Kidney (tissue), 14 donors: ENCODE measurements around the gene PAX3. TPM values are rescaled to one million over a fixed set of nuclear protein-coding genes. Genes with fewer than 3 reads are reported as not detected.

Experiments used
- DNase-seq, 5 donors: peaks; one replicate each; pipeline ENCODE4 v3.0.0-alpha.2; 2013 to 2020
- FAIRE-seq: peaks from 2 replicates; lab custom pipeline; 2012; peaks lifted over from hg19 to GRCh38; lab: Jason Lieb, UNC
- H3K27ac ChIP-seq, 2 donors: one replicate each; pipeline ENCODE4 v1.7.0; 2013; ENCODE audit warnings: low read depth in 2 of 2, low read length in 2 of 2, inconsistent platforms in 1 of 2
- H3K27me3 ChIP-seq: one replicate; pipeline ENCODE4 v1.7.1; 2013; ENCODE audit warnings: low read length, inconsistent platforms; ENCODE audit not compliant: control insufficient read depth, insufficient read depth
- H3K36me3 ChIP-seq, 3 donors: one replicate each; pipeline versions ENCODE4 v1.7.0 to v1.7.1; 2013; ENCODE audit warnings: low read length in 3 of 3, control low read depth in 1 of 3, inconsistent platforms in 1 of 3; ENCODE audit not compliant: insufficient read depth in 3 of 3, control insufficient read depth in 2 of 3
- H3K4me1 ChIP-seq, 3 donors: one replicate each; pipeline versions ENCODE4 v1.7.0 to v1.7.1; 2013; ENCODE audit warnings: low read length in 3 of 3, inconsistent platforms in 1 of 3, low read depth in 1 of 3; ENCODE audit not compliant: control insufficient read depth in 2 of 3, insufficient read depth in 2 of 3
- H3K4me3 ChIP-seq, 3 donors: one replicate each; pipeline versions ENCODE4 v1.7.0 to v1.8.1; 2013; ENCODE audit warnings: low read length in 3 of 3, control low read depth in 1 of 3, inconsistent platforms in 1 of 3
- H3K9ac ChIP-seq, 3 donors: one replicate each; pipeline versions ENCODE4 v1.7.0 to v1.7.1; 2013; ENCODE audit warnings: low read length in 3 of 3, control low read depth in 1 of 3, inconsistent platforms in 1 of 3
- H3K9me3 ChIP-seq, 3 donors: one replicate each; pipeline versions ENCODE4 v1.7.0 to v1.7.1; 2013; ENCODE audit warnings: low read length in 3 of 3, control low read depth in 1 of 3, inconsistent platforms in 1 of 3; ENCODE audit not compliant: control insufficient read depth in 2 of 3, insufficient read depth in 1 of 3
- CTCF ChIP-seq: IDR thresholded peaks from 3 replicates; pipeline ENCODE4 v1.5.1; 2012; ENCODE audit warnings: mild to moderate bottlenecking, moderate library complexity, borderline replicate concordance; ENCODE audit not compliant: insufficient read depth; ENCODE audit errors: extremely low read depth
- intact Hi-C: fragments of 100-400 bp; cut with DNase I; formaldehyde crosslinking; loops from one replicate; pipeline ENCODE4 v1.11.1; 2022
- polyA plus RNA-seq: library from polyadenylated mRNA; stranded (reverse); fragments of 350-450 nt; fragmentation: Illumina TruSeq; extraction: RNeasy Lipid Tissue Mini Kit (QIAGEN cat#74804); gene quantifications from one replicate; pipeline ENCODE4 v1.2.3, GENCODE V29; 2014; ENCODE audit warnings: low read depth, low replicate concordance; ENCODE audit not compliant: insufficient read depth
- total RNA-seq: library from RNA; stranded (reverse); fragmentation: NEBNext Ultra II Directional; extraction: Animal tissue kit (Norgen Biotek cat#: 25700); gene quantifications from one replicate; pipeline ENCODE4 v1.2.1, GENCODE V29; 2021
- donor health status: control.
- donor health status: control.
- donor health status: control.
- donor health status: control.
- donor health status: control.
- donor health status: DM: yes; HTN: yes; CAD: no.
- donor health status: Normal renal cell carcinoma (clear cell type).

The PAX3 gene
- total and polyA plus RNA-seq, 2 donors from 2014 or later, result not detected

DNA sequence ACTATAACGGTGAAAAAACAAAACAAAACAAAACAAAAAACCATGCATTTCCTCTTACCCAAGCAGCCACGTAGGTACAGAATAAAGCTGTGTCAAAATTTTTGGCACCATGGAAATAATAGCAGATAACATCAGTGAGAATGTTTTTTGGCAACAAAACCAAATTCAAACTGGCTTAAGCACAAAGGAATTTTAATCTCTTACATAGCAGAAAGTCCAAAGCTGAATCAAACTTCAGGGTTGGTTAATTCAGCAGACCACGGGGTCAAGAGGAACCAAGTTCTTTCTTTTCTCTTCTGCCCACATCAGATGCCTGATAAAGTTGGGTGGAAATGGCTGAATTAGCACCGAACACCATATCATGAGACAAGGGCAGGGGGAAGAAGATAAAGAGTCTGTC lies 129.5 kb downstream of the PAX3 start:
- intact Hi-C loops, result no loop called here
- no peaks in the 10 kb centered on the region for H3K4me1 ChIP-seq
- no peaks in the 10 kb centered on the region for H3K27me3 ChIP-seq
- DNase-seq, result peak in 2 of 5 donors; percentile 4 to 15
- H3K27ac ChIP-seq, result no peak overlapping the region
- H3K36me3 ChIP-seq, result no peaks in the 10 kb centered on the region
- no peak overlapping the region for H3K4me3 ChIP-seq
- H3K9ac ChIP-seq, result no peak overlapping the region
- no peak for TF ChIP-seq CTCF
- no peak for FAIRE-seq
- no peaks in the 10 kb centered on the region for H3K9me3 ChIP-seq

- Histone ChIP-seq H3K27me3 (no peaks in the 10 kb centered on the region), H3K36me3 (no peaks in the 10 kb centered on the region), H3K4me1 (no peaks in the 10 kb centered on the region), H3K9me3 (no peaks in the 10 kb centered on the region), H3K27ac (no peak overlapping the region), H3K9ac (no peak overlapping the region), H3K4me3 (no peak overlapping the region)
- intact Hi-C loops, result no loop called here
- TF ChIP-seq CTCF, result no peak
- DNase-seq, result no peak
- FAIRE-seq, result no peak
These were observed 131.0 kb downstream of the PAX3 start for GRCh38 chr2:222167762-222168161.

DNA sequence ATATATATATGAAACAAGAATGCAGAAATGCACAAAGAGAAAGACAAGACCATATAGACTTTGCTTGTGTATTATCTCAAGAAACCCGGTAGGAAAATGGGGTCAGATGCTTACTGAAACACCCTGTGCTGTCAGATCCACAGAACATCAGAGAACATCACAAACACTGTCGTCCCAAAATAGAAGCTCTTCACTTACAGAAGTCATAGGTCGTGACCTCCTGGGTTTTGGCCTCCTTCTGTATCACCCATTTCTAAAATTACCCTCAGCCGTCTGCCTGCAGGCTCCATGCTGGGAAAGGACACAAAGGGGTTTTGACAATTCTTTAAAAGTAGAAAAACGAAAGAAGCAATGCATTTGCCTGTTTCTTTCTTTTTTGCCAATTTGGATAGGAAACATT lies 137.9 kb downstream of the PAX3 start:
- Histone ChIP-seq H3K9me3 (no peaks in the 10 kb centered on the region), H3K27ac (no peak overlapping the region), H3K27me3 (no peaks in the 10 kb centered on the region), H3K4me1 (no peaks in the 10 kb centered on the region), H3K36me3 (no peaks in the 10 kb centered on the region), H3K4me3 (no peak overlapping the region), H3K9ac (no peak overlapping the region)
- no peak for TF ChIP-seq CTCF
- DNase-seq, result no peak
- intact Hi-C loops, result no loop called here
- no peak for FAIRE-seq

GRCh38 chr2:222160125-222160524 lies 138.7 kb downstream of the PAX3 start:
- no peak for DNase-seq
- Histone ChIP-seq H3K9me3 (no peaks in the 10 kb centered on the region), H3K27me3 (no peaks in the 10 kb centered on the region), H3K9ac (no peak overlapping the region), H3K4me1 (no peaks in the 10 kb centered on the region), H3K4me3 (no peak overlapping the region), H3K36me3 (no peaks in the 10 kb centered on the region), H3K27ac (no peak overlapping the region)
- FAIRE-seq, result no peak
- no peak for TF ChIP-seq CTCF
- intact Hi-C loops, result no loop called here
